Activated naive CD8-positive, alpha-beta T cell treated with anti-CD3 and anti-CD28 coated beads, Interleukin-2, amount 10 ng/mL, durations not matched to agents 7 days and 5 days (primary cell): ENCODE measurements around the gene MPIG6B. TPM values are rescaled to one million over a fixed set of nuclear protein-coding genes. Genes with fewer than 3 reads are reported as not detected.
A peak's percentile ranks its signal among the peaks of the same experiment; 100 is the strongest.

Experiments used
- ATAC-seq: fragments of 150-1000 bp; cut with Tn5 transposase; one replicate; pipeline ENCODE4 v1.10.0; 2021; ENCODE audit warnings: low read depth, moderate library complexity
- POLR2A ChIA-PET: fragments of 350-600 bp; sonication (Branson Sonifier 250); formaldehyde crosslinking; loops from one replicate; lab custom pipeline; 2021; ENCODE audit warnings: antibody characterized with exemption; lab: Charles Lee
- DNase-seq: peaks from one replicate; pipeline ENCODE4 v3.0.0; 2021
- H3K27ac Mint-ChIP-seq: one replicate; pipeline ENCODE4 v1.8.0; 2022; ENCODE audit warnings: mild to moderate bottlenecking, mixed read lengths
- H3K27me3 Mint-ChIP-seq: one replicate; pipeline ENCODE4 v1.8.0; 2022; ENCODE audit warnings: mild to moderate bottlenecking, moderate library complexity, mixed read lengths
- H3K36me3 Mint-ChIP-seq: one replicate; pipeline ENCODE4 v1.8.0; 2021; ENCODE audit warnings: mild to moderate bottlenecking, mixed read lengths
- H3K4me1 Mint-ChIP-seq: one replicate; pipeline ENCODE4 v1.8.0; 2021; ENCODE audit warnings: mixed read lengths
- H3K4me3 Mint-ChIP-seq: one replicate; pipeline ENCODE4 v1.8.0; 2022; ENCODE audit warnings: mild to moderate bottlenecking, moderate library complexity, mixed read lengths
- H3K9me3 Mint-ChIP-seq: one replicate; pipeline ENCODE4 v1.8.0; 2021; ENCODE audit warnings: mixed read lengths
- total RNA-seq, 2 experiments: library from RNA; stranded (reverse); gene quantifications; one replicate each; pipeline ENCODE4 v1.2.3, GENCODE V29; 2021

Gene MPIG6B
- total RNA-seq, 2 experiments from 2014 or later, result 1.2 to 1.5 TPM

GRCh38 chr6:31729515-31729978 lies 6.4 kb downstream of the MPIG6B start:
- Mint-ChIP-seq H3K27ac (peak overlapping the region; percentile 88), H3K27me3 (no peaks in the 10 kb centered on the region), H3K9me3 (no peaks in the 10 kb centered on the region), H3K4me1 (peaks cover 59% of the 10 kb centered on the region), H3K36me3 (peaks cover 43% of the 10 kb centered on the region), H3K4me3 (peak overlapping the region; percentile 98)
- POLR2A ChIA-PET, result interaction anchor here (0.6 to 9.4 kb wide), 20 partner anchors 8 to 109 kb away, joined by 3 to 137 read pairs (median 4); partner anchors contain the start of genes ABHD16A, CLIC1, GPANK1 and HSPA1A
- ATAC-seq (peak; percentile 57), DNase-seq (peak; percentile 84)

GRCh38 chr6:31729979-31730630 lies 6.9 kb downstream of the MPIG6B start:
- Mint-ChIP-seq H3K9me3 (no peaks in the 10 kb centered on the region), H3K36me3 (peaks cover 47% of the 10 kb centered on the region)

GRCh38 chr6:31730631-31731086 lies 7.5 kb downstream of the MPIG6B start:
- H3K36me3 Mint-ChIP-seq, result peaks cover 50% of the 10 kb centered on the region
- ATAC-seq, result no peak

More at GRCh38 chr6:31729979-31730630, 6.9 kb downstream of the MPIG6B start:
- peak overlapping the region; percentile 98 for H3K4me3 Mint-ChIP-seq
- peak overlapping the region; percentile 88 for H3K27ac Mint-ChIP-seq
- DNase-seq, result peak; percentile 85
- peak; percentile 38 for ATAC-seq
- no peaks in the 10 kb centered on the region for H3K27me3 Mint-ChIP-seq
- POLR2A ChIA-PET, result interaction anchor here (0.6 to 9.4 kb wide), 24 partner anchors 7 to 378 kb away, joined by 3 to 137 read pairs (median 4); partner anchors contain the start of genes ABHD16A, CLIC1, GPANK1 and HSPA1A
- peaks cover 59% of the 10 kb centered on the region for H3K4me1 Mint-ChIP-seq

GRCh38 chr6:31732029-31732428 lies 8.9 kb downstream of the MPIG6B start:
- DNase-seq (no peak), ATAC-seq (no peak)
- H3K9me3 Mint-ChIP-seq, result no peaks in the 10 kb centered on the region
- POLR2A ChIA-PET, result no interaction called here
- no peak overlapping the region for H3K27ac Mint-ChIP-seq
- no peaks in the 10 kb centered on the region for H3K27me3 Mint-ChIP-seq
- peaks cover 43% of the 10 kb centered on the region for H3K36me3 Mint-ChIP-seq
- no peak overlapping the region for H3K4me3 Mint-ChIP-seq
- peaks cover 49% of the 10 kb centered on the region for H3K4me1 Mint-ChIP-seq

More at GRCh38 chr6:31730631-31731086, 7.5 kb downstream of the MPIG6B start:
- no peaks in the 10 kb centered on the region for H3K27me3 Mint-ChIP-seq
- peaks cover 57% of the 10 kb centered on the region for H3K4me1 Mint-ChIP-seq
- H3K4me3 Mint-ChIP-seq, result peak overlapping the region; percentile 98
- no peaks in the 10 kb centered on the region for H3K9me3 Mint-ChIP-seq
- POLR2A ChIA-PET, result interaction anchor here (0.6 to 9.4 kb wide), 17 partner anchors 7 to 377 kb away, joined by 3 to 137 read pairs (median 4); partner anchors contain the start of genes ABHD16A, CLIC1, HSPA1A and HSPA1B
- H3K27ac Mint-ChIP-seq, result no peak overlapping the region
- no peak for DNase-seq

- H3K4me1 Mint-ChIP-seq, result peaks cover 52% of the 10 kb centered on the region
- peak overlapping the region; percentile 93 for H3K27ac Mint-ChIP-seq
- POLR2A ChIA-PET, result interaction anchor here (1.4 to 7.6 kb wide), 3 partner anchors 7 to 97 kb away, joined by 3 to 137 read pairs (median 26); partner anchors contain the start of genes DDAH2 and MPIG6B
- H3K4me3 Mint-ChIP-seq, result peak overlapping the region; percentile 98
- no peaks in the 10 kb centered on the region for H3K27me3 Mint-ChIP-seq
- peaks cover 42% of the 10 kb centered on the region for H3K36me3 Mint-ChIP-seq
- no peaks in the 10 kb centered on the region for H3K9me3 Mint-ChIP-seq
- DNase-seq (no peak), ATAC-seq (no peak)
These were observed 10.6 kb downstream of the MPIG6B start for GRCh38 chr6:31733734-31734133.

- peaks cover 42% of the 10 kb centered on the region for H3K36me3 Mint-ChIP-seq
- H3K27ac Mint-ChIP-seq, result peak overlapping the region; percentile 93
- no peaks in the 10 kb centered on the region for H3K27me3 Mint-ChIP-seq
- ATAC-seq (no peak), DNase-seq (no peak)
- H3K4me3 Mint-ChIP-seq, result peak overlapping the region; percentile 98
- no peaks in the 10 kb centered on the region for H3K9me3 Mint-ChIP-seq
- POLR2A ChIA-PET, result interaction anchor here (0.6 to 7.6 kb wide), 12 partner anchors 7 to 129 kb away, joined by 3 to 137 read pairs (median 10); partner anchors contain the start of genes CSNK2B, DDAH2, GPANK1 and HSPA1A
- peaks cover 52% of the 10 kb centered on the region for H3K4me1 Mint-ChIP-seq
These were observed 11.2 kb downstream of the MPIG6B start for GRCh38 chr6:31734247-31734820.

GRCh38 chr6:31734821-31735406 lies 11.7 kb downstream of the MPIG6B start:
- H3K36me3 Mint-ChIP-seq, result peaks cover 43% of the 10 kb centered on the region
- peak overlapping the region; percentile 93 for H3K27ac Mint-ChIP-seq
- DNase-seq (peak; percentile 70), ATAC-seq (peak; percentile 37)
- H3K9me3 Mint-ChIP-seq, result no peaks in the 10 kb centered on the region
- no peaks in the 10 kb centered on the region for H3K27me3 Mint-ChIP-seq
- POLR2A ChIA-PET, result interaction anchor here (0.6 to 7.6 kb wide), 16 partner anchors 8 to 152 kb away, joined by 3 to 137 read pairs (median 10); partner anchors contain the start of genes ABHD16A, CSNK2B, DDAH2 and GPANK1
- H3K4me1 Mint-ChIP-seq, result peaks cover 55% of the 10 kb centered on the region
- peak overlapping the region; percentile 98 for H3K4me3 Mint-ChIP-seq

GRCh38 chr6:31736021-31736767 lies 13.0 kb downstream of the MPIG6B start, which contains the start of gene CLIC1:
Gene CLIC1, minus strand, starts transcription at chr6:31736530. Its CDS starts 230 bp downstream, at chr6:31736300.
- H3K36me3 Mint-ChIP-seq, result peaks cover 38% of the 10 kb centered on the region
- H3K27me3 Mint-ChIP-seq, result no peaks in the 10 kb centered on the region
- H3K4me1 Mint-ChIP-seq, result peaks cover 53% of the 10 kb centered on the region

GRCh38 chr6:31736768-31737314 lies 13.7 kb downstream of the MPIG6B start:
- H3K27me3 Mint-ChIP-seq, result no peaks in the 10 kb centered on the region

More at GRCh38 chr6:31736021-31736767, 13.0 kb downstream of the MPIG6B start, which contains the start of gene CLIC1:
- POLR2A ChIA-PET, result interaction anchor here (0.6 to 7.6 kb wide), 25 partner anchors 9 to 241 kb away, joined by 3 to 137 read pairs (median 7); partner anchors contain the start of genes ABHD16A, APOM, C6orf47 and CSNK2B
- peak; percentile 49 for ATAC-seq
- Mint-ChIP-seq H3K9me3 (no peaks in the 10 kb centered on the region), H3K27ac (peak within 1 kb of the TSS; percentile 93), H3K4me3 (peak within 1 kb of the TSS; percentile 98)
- peak; percentile 78 for DNase-seq

GRCh38 chr6:31737315-31737990 lies 14.3 kb downstream of the MPIG6B start:
- peak overlapping the region; percentile 93 for H3K27ac Mint-ChIP-seq
- peaks cover 35% of the 10 kb centered on the region for H3K36me3 Mint-ChIP-seq

More at GRCh38 chr6:31736768-31737314, 13.7 kb downstream of the MPIG6B start:
- Mint-ChIP-seq H3K27ac (peak overlapping the region; percentile 93), H3K4me3 (peak overlapping the region; percentile 98), H3K4me1 (peaks cover 57% of the 10 kb centered on the region), H3K36me3 (peaks cover 39% of the 10 kb centered on the region), H3K9me3 (no peaks in the 10 kb centered on the region)
- POLR2A ChIA-PET, result interaction anchor here (0.6 to 7.6 kb wide), 26 partner anchors 10 to 242 kb away, joined by 3 to 137 read pairs (median 10); partner anchors contain the start of genes ABHD16A, APOM, BAG6 and C6orf47
- ATAC-seq, result no peak
- DNase-seq, result no peak

More at GRCh38 chr6:31737315-31737990, 14.3 kb downstream of the MPIG6B start:
- POLR2A ChIA-PET, result interaction anchor here (0.7 to 7.6 kb wide), 27 partner anchors 10 to 243 kb away, joined by 3 to 137 read pairs (median 11); partner anchors contain the start of genes ABHD16A, BAG6, C6orf47 and CSNK2B
- H3K27me3 Mint-ChIP-seq, result no peaks in the 10 kb centered on the region
- H3K4me3 Mint-ChIP-seq, result peak overlapping the region; percentile 98
- no peak for DNase-seq
- H3K4me1 Mint-ChIP-seq, result peaks cover 54% of the 10 kb centered on the region
- no peak for ATAC-seq
- H3K9me3 Mint-ChIP-seq, result no peaks in the 10 kb centered on the region
